Measurements from ENCODE around the gene OCA2.
"Not testable (repeated sequence)": the region's sequence is repeated elsewhere in the genome, so short reads cannot be mapped to it uniquely, and the experiment has no call there.

OCA2 gene

DNA sequence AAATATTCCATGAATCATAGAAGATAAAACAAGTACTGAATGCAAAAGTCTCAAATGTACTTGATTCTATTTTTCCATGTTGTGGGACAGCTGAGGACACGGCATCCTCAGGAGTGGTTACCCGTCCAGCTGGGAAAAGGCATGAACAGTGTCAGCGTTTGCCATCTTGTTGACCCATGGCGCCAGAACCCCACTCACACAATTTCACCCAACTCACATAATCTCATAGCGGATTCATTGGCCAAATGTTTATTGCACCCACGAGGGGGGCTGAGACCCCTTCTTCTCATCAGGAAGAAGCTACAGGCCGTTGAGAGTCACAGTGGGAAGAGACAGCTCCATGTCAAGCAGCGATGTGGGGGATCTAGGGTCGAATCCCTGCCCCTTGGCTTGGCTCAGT is 72.9 kb downstream of the OCA2 start:
- in situ Hi-C loops (cut with MboI; ENCODE audit: low sequenced_read_pairs) = no loop called here

- in situ Hi-C loops (cut with MboI; ENCODE audit: low sequenced_read_pairs) = no loop called here
Observed at GRCh38 chr15:28025413-28025812, 73.7 kb downstream of the OCA2 start.

DNA sequence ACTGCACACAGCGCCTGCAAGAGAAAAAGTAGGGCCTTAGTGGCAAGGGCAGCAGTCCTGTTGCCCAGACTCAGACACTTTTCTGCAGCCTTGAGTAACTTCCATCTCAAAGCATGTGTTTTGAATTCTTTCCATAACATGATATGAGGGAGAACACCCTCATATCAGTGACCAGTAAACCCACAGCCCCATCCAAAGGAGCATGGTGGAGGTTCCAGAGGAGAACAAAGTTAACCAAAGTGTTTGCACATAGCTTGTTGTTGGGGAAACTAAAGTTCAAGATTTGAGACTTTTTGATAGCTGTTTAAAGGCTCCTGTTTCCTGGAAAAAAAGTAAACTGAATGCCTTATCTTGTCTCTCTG is 74.2 kb downstream of the OCA2 start:
- in situ Hi-C loops (cut with MboI; ENCODE audit: low sequenced_read_pairs) = no loop called here

GRCh38 chr15:28023933-28024888 is 74.9 kb downstream of the OCA2 start:
- in situ Hi-C loops (cut with MboI; ENCODE audit: low sequenced_read_pairs) = no loop called here

- in situ Hi-C loops (cut with MboI; ENCODE audit: low sequenced_read_pairs) = no loop called here
Observed at GRCh38 chr15:28023422-28023821, 75.7 kb downstream of the OCA2 start.

DNA sequence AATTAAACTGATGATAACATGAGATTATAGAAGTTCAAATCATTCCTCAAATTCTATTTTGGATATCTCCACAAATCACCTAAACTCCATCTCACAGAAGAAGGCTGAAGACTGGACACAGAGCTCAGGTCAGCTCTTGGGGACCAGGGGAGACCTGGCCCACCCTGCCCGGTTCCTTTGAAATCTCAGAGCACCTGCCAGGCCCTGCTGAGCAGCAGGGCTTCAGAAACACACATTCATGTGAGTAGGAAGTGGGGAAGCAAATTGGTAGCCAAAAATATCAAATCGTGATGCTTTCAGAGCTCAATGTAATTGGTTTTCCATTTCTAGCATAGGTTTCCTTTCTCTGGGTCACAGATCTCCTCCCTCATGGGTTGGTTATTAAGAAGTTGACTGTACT is 76.2 kb downstream of the OCA2 start:
- in situ Hi-C loops (cut with MboI; ENCODE audit: low sequenced_read_pairs) = no loop called here

DNA sequence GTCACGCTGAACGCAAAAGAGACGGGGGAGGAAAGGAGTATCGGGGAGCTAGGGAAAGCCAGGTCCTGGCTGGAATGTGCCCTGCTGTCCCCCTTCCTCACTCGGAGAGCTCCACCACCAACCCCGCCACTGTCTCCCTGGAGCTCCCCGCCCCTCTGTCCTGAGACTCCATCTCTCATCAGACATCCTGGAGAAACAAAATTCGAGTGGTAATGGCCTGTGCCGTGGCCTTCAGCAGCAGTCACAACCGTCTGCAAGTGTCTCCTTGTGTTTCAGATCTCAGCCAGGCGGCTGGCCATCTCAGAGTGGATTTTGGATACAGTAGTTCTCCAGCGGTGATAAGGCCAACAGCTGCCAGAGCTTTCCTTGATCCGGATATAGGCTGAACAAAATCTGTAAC is 76.9 kb downstream of the OCA2 start:
- in situ Hi-C loops (cut with MboI; ENCODE audit: low sequenced_read_pairs) = no loop called here

GRCh38 chr15:28021281-28022039 is 77.7 kb downstream of the OCA2 start:
- in situ Hi-C loops (cut with MboI; ENCODE audit: low sequenced_read_pairs) = no loop called here

DNA sequence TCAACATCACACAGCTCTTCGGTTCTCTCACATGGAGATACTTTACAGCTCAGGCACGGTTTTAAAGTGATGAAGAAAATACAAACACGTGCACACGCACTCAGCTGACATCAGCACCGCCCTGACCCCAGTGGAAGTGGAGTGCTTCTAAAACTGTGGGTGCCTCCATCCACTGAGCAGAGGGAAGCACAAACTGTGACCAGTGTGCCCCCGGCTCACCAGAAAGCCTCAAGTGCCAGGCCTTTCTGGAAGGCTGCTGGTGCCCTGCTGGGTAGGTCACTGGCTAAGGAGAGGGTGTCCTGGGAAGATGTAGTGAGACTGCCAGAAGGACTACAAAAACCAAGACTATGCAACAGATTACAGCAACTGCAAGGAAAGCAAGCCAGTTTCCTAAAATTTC is 78.5 kb downstream of the OCA2 start:
- in situ Hi-C loops (cut with MboI; ENCODE audit: low sequenced_read_pairs) = no loop called here

GRCh38 chr15:28019594-28020309 is 79.4 kb downstream of the OCA2 start:
- in situ Hi-C loops (cut with MboI; ENCODE audit: low sequenced_read_pairs) = no loop called here

- in situ Hi-C loops (cut with MboI; ENCODE audit: low sequenced_read_pairs) = no loop called here
Observed at GRCh38 chr15:28018291-28019044, 80.6 kb downstream of the OCA2 start.

DNA sequence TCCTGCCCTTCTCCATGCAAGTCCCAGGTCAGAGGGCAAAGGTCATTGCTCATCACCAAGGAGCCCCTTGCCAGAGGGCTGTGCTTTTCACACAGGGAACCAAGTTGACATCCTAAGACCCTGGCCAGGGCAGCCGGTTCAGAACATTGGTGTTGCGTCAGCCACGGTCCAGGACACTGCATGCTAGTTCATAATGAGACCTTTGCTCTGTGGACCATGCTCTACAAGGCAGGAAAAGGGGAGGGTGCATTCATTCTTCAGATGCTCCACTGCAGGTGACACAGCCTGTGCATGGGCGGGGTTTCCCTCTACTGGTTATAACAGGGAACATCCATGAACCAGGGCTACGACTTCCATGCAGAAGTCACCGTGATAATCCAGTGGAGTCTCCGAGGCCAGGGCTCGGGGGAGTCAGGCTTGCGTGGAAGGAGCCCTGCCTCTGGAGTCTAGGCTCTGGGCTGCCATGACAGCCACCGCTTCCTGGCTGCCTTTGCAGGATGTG is 81.6 kb downstream of the OCA2 start:
- in situ Hi-C loops (cut with MboI; ENCODE audit: low sequenced_read_pairs) = no loop called here

GRCh38 chr15:28015855-28016254 is 83.3 kb downstream of the OCA2 start:
- in situ Hi-C loops (cut with MboI; ENCODE audit: low sequenced_read_pairs) = no loop called here

- in situ Hi-C loops (cut with MboI; ENCODE audit: low sequenced_read_pairs) = no loop called here
Observed at GRCh38 chr15:28014623-28015200, 84.4 kb downstream of the OCA2 start.

DNA sequence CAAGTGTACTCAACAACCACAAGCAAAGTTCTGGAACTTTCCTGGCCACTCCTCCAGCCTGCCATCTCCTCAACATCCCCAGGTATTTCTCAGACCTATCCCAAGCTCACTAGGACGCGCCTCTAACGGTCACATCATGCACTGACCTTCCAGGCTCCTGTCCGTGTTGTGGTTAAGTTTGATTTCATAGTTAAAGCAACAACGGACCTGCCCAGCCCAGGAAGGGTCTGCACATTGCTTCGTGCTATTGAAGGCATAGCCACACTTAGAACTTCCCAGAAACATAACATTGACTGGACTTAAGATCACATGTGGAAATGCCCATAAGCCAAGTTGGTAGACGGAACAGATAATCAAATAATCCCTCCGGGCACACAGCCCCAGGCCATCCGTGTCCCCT is 85.1 kb downstream of the OCA2 start:
- in situ Hi-C loops (cut with MboI; ENCODE audit: low sequenced_read_pairs) = no loop called here

DNA sequence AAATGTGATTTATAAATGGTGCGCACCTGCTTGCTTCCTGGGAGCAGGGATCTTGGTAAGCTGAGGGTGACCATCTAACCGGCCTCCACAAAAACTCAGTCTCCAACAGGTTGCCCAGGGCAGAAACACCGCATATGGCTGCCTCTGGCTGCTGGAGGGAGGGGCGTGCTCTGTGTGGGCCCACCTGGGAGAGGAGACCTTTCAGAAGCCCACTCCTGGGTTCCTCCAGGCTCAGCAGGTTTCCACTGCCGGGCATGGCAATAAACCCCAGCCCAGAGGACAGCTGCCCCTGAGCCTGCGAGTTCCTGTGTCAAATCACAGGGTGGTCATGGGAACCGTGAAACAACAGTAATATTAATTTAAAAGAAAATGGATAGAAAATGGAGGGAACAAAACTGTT is 85.6 kb downstream of the OCA2 start:
- in situ Hi-C loops (cut with MboI; ENCODE audit: low sequenced_read_pairs) = no loop called here

DNA sequence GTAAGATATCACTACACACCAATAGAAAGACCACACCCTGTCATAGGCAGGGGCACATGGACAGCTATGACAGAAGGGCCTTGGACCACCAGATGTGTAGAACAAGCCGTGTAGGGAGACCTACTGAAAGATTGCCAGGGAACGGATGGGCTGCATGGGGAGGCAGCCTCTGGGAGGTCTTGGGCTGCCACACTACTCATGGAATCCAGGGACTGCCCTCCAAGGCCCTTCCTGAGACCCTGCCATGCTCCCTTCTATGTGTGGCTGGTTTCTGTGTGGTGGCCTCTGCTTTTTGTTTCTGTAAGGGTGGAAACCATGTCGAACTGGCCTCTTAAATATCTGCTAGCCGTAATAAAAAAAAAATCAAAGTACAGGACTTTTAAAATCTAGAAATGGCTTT is 86.9 kb downstream of the OCA2 start:
- in situ Hi-C loops (cut with MboI; ENCODE audit: low sequenced_read_pairs) = no loop called here

DNA sequence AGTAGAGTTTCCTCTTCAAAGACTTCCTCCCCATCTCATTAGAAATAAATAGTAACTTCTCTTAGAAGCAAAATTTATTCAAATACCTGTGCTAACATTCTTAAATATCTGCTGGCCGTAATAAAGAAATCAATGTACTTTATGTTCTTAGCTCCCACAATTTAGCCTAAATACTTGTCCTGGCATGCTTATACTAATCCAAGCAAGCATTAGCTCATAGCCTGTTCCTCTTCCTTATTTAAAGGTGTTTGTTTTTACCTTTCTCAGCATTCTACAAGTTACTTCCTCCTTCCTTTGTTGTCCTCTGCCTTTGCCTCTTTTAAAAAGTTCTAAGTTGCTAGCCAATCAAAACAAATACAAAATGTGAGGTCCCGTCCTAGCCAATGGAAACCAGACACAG is 90.9 kb downstream of the OCA2 start:
- in situ Hi-C loops (cut with MboI; ENCODE audit: low sequenced_read_pairs) = not testable (repeated sequence)

GRCh38 chr15:28006116-28006905 is 92.8 kb downstream of the OCA2 start:
- in situ Hi-C loops (cut with MboI; ENCODE audit: low sequenced_read_pairs) = no loop called here

Measured in HL-60/S4 treated with retinoic acid at 250 ng/mL for 4 days and 3 days (cell line).